GM19351 (cell line): ENCODE measurements around the gene CC2D2A.

Experiments used
- ATAC-seq: cut with Tn5 transposase; IDR thresholded peaks from one replicate; pipeline ENCODE4 v1.9.1; 2021; ENCODE audit warnings: mild to moderate bottlenecking, moderate library complexity; ENCODE audit not compliant: unreplicated experiment

The CC2D2A gene

DNA sequence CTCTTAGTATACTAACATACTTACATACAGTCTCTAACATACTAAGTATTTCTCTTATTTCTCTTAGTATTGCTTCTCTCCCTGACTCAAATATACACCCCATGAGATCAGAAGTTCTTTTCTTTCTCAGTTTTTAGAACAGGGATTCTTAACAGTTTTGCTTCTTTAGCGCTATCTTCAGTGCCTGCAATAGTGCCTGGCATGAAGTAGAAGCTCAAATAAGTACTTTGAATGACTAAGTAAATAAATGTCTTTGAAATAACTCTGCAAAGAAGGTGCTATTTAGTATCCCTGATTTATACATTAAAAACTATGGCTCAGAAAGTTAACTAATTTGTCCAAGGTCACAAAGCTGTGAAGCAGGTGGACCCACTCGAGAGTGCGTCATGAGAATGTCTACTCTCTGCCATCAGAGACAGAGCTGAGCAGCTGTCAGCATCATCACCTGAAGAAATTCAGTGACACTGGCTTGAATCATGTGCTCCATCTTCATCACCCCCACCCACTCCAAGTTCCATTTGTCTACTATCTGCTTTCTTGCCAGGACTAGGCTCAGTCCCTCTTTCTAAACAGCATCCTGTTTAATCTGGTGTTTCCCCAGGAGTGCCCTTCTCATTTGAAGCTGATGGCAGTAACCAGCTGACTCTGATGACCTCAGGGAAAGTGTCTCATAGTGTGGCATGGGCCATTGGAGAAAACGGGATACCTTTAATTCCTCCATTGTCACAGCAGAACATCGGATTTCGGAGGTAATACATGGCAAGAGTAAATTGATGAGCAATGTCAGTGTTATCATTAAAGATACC, 83.1 kb downstream of the CC2D2A start:
- no peak for ATAC-seq

DNA sequence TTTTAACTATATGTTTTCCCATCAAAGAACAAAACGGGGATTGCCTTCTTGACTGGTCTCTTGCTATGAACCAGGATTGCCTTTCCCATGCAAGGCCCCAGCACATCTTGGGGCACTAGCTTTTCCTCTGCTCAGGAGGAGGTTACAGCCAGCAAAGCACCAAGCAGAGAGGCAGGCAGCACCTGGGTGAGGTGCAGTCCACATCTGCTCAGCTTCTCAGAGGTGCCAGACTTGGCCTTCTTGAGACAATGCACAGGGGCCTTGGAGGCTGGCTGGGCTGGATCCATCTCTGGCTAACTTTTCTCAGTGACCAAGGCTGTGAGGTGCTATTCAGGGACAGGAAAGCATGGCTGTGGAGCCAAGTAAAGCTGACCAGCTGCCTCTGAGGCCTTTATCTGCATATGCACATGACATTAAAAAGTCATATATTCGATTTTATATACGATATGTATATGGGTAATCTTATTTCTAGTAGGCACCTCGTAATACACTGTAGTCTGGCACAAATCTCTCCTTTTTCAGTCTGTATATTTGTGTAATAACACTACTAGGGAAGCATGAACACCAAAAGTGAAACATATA, 86.9 kb downstream of the CC2D2A start:
- ATAC-seq = no peak

DNA sequence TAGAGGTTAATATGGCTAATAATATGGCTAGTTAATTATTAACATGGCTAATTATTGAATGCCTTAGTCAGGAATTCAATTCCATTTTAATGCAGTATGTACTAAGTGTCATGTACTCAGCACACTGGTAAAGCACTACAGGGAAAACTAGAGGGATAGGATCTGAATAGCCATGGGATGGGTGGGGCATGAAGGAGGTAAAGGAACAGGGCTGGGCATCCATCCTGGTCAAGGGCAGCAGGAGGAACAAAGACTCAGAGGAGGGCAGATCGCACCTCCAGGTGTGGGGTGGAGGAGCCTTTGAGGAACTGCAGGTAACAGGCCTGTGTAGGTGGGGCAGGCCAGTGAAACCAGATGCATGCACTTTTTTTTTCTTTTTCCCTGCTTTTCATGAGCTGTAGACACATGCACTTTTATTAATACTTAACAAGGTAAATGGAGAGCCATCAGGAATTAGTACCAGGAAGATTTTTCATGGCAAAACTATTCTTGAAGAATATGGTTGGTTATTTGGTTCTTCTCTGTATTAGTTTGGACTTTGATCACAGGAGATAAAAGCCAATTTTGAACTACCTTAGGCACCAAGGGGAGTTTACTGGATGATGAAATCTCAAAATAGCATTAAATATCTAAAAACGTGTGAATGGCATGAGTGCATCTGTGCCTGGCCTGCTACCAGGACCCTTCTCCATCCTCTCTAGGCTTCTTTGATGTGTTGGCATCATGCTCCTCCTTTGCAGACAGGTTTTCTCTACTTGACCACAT, 88.3 kb downstream of the CC2D2A start:
- no peak for ATAC-seq

DNA sequence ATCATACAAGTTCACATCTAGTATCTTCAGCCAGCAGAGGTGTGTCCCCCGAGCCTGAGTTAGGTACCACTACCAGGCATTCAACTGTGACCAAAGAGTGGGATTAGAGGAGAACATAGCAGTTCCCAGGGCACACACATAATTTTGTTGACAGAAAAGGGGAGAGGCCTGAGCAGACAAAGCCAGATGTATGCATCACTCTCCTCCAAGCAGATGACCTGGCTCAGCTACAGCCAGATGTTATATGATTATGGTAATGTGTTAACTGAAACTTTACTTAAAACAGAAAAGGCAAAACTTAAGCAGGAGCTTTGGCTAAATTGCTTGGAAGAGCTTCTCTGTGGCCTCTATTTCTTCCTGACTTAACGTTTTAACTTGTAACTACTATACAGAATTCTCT, 88.9 kb downstream of the CC2D2A start:
- no peak for ATAC-seq

- ATAC-seq = no peak
Measured at GRCh38 chr4:15562114-15562513, 92.4 kb downstream of the CC2D2A start.

- ATAC-seq = no peak
Measured at GRCh38 chr4:15562623-15563022, 92.9 kb downstream of the CC2D2A start.

DNA sequence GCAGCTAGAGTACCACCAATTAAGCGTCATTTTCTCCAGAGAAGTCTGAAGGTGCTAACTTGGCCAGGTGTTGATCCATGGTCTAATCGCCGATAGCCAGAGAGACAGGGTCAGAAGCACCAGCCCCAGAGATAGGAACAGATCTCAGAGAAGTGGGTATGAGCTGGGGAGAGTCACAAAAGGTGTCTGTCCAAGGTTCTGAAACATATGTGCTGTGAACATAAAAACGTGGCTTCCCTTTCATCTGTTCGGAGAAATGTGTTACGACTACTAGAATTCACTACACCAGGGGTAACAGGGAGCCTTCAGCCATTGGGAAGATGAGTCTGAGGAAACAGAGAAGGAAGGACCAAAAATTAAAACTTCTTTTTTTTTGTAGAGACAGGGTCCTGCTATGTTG, 94.2 kb downstream of the CC2D2A start:
- no peak for ATAC-seq

DNA sequence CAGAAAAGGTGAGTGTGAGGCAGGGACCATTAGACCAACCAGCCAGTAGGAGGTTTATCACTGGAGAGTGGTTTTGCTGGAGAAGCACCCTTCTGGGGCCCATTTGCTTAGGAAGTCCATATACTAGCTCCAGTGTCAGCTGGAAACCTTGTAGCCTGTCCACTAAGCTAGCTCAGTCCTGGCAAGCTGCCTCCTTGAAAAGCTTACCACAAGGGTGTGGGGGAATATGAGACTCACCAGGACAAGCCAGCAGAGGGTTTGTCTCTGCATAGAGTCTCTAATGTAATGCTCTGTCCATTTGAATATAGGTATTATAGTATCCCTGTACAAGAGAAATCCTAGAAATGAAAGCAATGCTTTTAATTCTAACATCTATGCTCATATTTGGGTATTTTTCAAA, 99.1 kb downstream of the CC2D2A start:
- no peak for ATAC-seq

DNA sequence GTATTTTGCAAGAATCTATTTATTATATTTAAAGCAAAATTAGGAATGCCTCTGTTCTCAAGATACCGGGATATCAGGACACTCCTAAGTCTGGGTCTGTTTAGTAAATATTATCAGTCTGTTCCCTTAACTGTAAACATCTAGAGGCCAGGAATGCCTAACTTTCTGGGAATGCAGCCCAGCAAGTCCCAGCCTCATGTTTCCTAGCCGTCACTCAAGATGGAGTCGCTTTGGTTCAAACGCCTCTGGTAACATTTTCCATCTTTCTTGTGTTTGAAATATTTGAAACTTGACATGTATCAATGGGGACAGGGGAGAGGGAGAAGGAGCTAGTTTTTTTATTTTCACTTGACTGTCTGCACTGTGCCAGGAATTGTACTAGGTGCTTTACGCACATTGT, 100.1 kb downstream of the CC2D2A start:
- ATAC-seq = no peak

- no peak for ATAC-seq
Measured at GRCh38 chr4:15575966-15576365, 106.3 kb downstream of the CC2D2A start.

DNA sequence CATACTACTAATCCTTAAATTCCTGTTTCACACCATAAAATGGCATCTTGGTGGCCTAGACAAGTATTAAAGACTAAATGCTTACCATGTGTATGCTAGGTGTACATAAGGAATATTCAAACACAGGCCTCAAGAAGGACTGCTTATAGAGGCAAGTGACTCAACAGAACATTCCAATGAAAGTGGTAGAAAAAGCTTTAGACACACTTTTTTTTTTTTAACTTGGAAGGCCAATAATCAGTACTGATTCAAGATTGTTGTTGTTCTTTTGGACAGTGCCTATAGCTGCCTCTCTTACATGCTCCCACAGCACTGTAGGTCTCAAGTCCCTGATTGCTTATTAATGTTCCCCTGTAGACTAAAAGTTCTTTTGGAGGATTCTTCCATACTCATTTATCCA, 107.8 kb downstream of the CC2D2A start:
- ATAC-seq = no peak

GRCh38 chr4:15584785-15585184, 115.1 kb downstream of the CC2D2A start:
- no peak for ATAC-seq

DNA sequence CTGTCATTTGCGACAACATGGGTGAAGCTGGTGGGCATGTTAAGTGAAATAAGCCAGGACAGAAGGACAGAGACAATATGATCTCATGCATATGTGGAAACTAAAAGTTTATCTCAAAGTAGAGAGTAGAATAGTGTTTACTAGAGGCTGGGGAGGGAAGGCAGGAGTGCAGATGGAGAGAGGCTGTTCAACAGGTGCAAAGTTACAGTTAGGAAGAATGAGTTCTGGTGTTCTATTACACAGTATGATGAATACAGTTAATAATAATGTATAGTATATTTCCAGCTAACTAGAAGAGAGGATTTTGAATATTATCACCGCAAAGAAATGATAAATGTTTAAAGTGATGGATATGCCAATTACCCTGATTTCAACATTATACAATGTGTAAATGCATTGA, 115.6 kb downstream of the CC2D2A start:
- ATAC-seq = no peak

DNA sequence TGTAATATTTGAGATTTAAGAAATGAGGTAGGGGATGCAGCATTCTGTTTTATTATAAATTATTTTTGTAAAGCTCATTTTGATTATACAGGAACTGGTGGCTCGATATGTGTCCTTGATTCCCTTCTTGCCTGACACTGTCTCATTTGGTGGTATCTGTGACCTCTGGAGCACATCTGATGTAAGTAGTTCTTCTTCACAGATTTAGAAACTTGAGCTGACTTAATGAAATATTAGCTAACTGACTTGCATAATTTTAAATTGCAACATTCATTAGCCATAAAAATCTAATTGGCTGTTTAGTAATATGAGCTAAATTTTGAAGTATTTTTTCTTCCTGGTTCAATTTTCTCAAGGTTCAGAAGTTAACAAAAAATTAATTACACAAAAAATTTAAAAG, 116.4 kb downstream of the CC2D2A start:
- ATAC-seq = no peak

- no peak for ATAC-seq
Measured at GRCh38 chr4:15587649-15588048, 118.0 kb downstream of the CC2D2A start.

DNA sequence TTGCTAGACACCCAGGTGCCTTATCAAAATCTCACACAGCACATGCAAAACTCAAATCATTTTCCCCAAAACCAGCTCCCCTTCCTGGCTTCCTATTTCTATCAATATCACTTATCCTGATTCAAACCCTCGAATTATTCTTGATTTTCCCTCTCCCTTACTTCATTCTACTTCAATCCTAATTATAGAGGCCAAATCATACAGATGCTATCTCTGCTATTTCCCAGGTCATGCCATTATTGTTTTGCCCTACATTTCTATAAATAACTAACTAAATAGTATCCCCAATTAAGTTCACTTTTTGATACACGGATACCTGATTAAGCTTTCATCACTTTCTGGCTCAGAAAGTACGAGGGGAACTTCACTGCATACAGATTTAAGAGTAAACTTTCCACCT, 123.1 kb downstream of the CC2D2A start:
- no peak for ATAC-seq

DNA sequence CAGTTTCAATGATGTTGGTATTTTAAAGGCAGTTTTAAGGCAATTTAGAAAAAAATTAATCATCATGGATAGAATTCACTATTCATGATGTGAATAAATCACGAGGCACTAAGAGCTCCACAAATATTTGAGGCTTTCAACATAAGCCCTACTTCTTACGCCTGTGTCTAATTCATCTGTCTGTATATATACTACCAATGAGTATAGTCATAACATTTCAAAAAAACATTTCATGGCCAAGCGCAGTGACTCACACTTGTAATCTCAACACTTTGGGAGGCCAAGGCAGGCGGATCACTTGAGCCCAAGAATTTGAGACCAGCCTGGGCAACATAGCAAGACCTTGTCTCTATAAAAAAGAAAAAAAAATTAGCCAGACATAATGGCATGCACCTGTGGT, 129.0 kb downstream of the CC2D2A start:
- no peak for ATAC-seq

GRCh38 chr4:15600176-15600575, 130.5 kb downstream of the CC2D2A start:
- no peak for ATAC-seq

DNA sequence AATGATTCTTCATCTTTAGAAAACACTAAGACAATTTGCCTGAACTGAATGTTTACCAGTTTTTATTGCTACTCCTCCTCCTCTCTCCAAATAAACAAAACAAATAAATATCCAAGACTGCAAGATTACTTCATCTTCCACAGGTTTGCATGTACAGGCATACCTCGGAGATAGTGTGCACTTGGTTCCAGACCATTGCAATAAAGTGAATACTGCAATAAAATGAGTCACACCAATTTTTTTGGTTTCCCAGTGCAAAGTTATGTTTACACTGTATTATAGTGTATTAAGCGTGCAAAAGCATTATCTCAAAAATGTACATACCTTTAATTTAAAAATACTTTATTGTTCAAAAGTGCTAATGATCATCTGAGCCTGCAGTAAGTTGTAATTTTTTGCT, 132.2 kb downstream of the CC2D2A start:
- no peak for ATAC-seq

DNA sequence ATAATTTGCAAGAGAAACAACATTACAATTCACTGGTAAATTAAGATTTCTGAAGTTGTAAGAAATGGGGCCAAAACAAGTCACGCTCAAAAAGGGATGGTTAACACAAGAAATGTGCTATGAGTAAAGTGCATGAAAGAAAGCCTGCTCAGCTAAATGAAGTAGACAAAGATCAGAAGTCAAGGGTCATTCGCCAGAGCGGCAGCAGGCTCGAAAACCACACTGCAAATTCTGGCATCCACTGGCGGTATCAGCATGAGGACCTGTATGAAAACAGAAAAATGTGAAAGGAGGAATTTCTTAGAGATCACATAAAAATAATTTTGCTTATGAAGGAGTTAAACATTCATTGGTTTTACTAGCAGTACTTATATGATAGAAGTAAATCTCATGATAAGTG, 135.9 kb downstream of the CC2D2A start:
- ATAC-seq = no peak

GRCh38 chr4:15610855-15611254, 141.2 kb downstream of the CC2D2A start:
- ATAC-seq = no peak

DNA sequence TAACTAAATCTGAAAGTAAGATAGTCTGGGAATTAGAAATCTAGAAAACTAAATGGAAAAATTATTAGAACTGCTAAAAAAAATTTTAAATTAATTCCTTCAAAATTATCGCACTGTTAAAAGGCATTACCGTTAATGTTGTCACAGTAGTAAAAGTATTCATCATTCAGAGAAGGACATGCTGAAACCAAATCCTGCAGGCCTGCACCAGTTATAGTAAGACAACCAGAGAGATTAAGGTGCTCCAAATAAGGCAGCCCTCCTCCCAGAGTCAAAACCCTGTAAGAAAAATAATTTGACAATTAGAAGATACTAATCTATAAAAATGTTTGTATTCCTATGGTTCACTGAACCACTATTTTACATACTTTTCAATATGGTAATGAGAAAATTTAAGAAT, 142.5 kb downstream of the CC2D2A start:
- ATAC-seq = no peak
